Loucy (cell line): Measurements from ENCODE around the gene MUC20.

Experiments used
- H2AFZ ChIP-seq: fragments of 200-600 bp; sonication (generic); 2 replicates; pipeline ENCODE4 v1.6.0; 2016; ENCODE audit warnings: antibody characterized with exemption, mild to moderate bottlenecking, low read length, moderate library complexity
- H3F3A ChIP-seq: fragments of 200-600 bp; 2 replicates; pipeline ENCODE4 v1.6.0; 2016; ENCODE audit warnings: antibody characterized with exemption, low read depth, mild to moderate bottlenecking
- H3K27me3 ChIP-seq: fragments of 200-600 bp; sonication (generic); 2 replicates; pipeline ENCODE4 v1.6.1; 2014; ENCODE audit warnings: low read length, mild to moderate bottlenecking; ENCODE audit not compliant: insufficient read depth, poor library complexity, severe bottlenecking
- H3K36me3 ChIP-seq: fragments of 200-600 bp; sonication (generic); 2 replicates; pipeline ENCODE4 v1.6.1; 2016; ENCODE audit warnings: low read length; ENCODE audit not compliant: insufficient read depth
- H3K4me1 ChIP-seq: fragments of 200-600 bp; sonication (generic); 2 replicates; pipeline ENCODE4 v1.5.1; 2014; ENCODE audit warnings: low read length, mild to moderate bottlenecking; ENCODE audit not compliant: insufficient read depth, poor library complexity, severe bottlenecking
- H3K4me2 ChIP-seq: fragments of 200-600 bp; sonication (generic); 2 replicates; pipeline ENCODE4 v1.6.0; 2014; ENCODE audit warnings: antibody characterized with exemption, low read length, low read depth, mild to moderate bottlenecking; ENCODE audit not compliant: poor library complexity, severe bottlenecking
- H3K4me3 ChIP-seq: fragments of 200-600 bp; sonication (generic); 2 replicates; pipeline ENCODE4 v1.5.1; 2014; ENCODE audit warnings: low read length, mild to moderate bottlenecking, mixed read lengths; ENCODE audit not compliant: poor library complexity, severe bottlenecking
- H3K79me2 ChIP-seq: fragments of 200-600 bp; sonication (generic); 2 replicates; pipeline ENCODE4 v1.6.1; 2014; ENCODE audit warnings: low read length; ENCODE audit not compliant: insufficient read depth
- H3K9ac ChIP-seq: fragments of 200-600 bp; sonication (generic); 2 replicates; pipeline ENCODE4 v1.6.0; 2014; ENCODE audit warnings: mild to moderate bottlenecking, low read depth, low read length, moderate library complexity; ENCODE audit not compliant: poor library complexity, severe bottlenecking
- H3K9me2 ChIP-seq: fragments of 200-600 bp; sonication (generic); replicated peaks from 2 replicates; pipeline ENCODE4 v1.6.1; 2016; ENCODE audit warnings: low read depth, low read length, mixed read lengths
- H3K9me3 ChIP-seq: fragments of 200-600 bp; sonication (generic); 2 replicates; pipeline ENCODE4 v1.6.1; 2014; ENCODE audit warnings: mild to moderate bottlenecking, antibody characterized with exemption, low read length, low read depth; ENCODE audit not compliant: insufficient read depth
- H4K20me1 ChIP-seq: fragments of 200-600 bp; sonication (generic); 2 replicates; pipeline ENCODE4 v1.6.0; 2014; ENCODE audit warnings: antibody characterized with exemption, low read length, mild to moderate bottlenecking; ENCODE audit not compliant: insufficient read depth, poor library complexity, severe bottlenecking
- EZH2phosphoT487 ChIP-seq: fragments of 200-600 bp; IDR thresholded peaks from 2 replicates; pipeline ENCODE4 v1.6.1; 2018; ENCODE audit warnings: antibody characterized with exemption, mild to moderate bottlenecking, moderate library complexity, borderline replicate concordance
- TF ChIP-seq, protein P1 (sequence below): fragments of 200-600 bp; sonication (generic); conservative IDR thresholded peaks from 2 replicates; pipeline ENCODE4 v1.5.1; 2014; ENCODE audit warnings: mild to moderate bottlenecking, antibody characterized with exemption, low read length

MUC20 gene

DNA sequence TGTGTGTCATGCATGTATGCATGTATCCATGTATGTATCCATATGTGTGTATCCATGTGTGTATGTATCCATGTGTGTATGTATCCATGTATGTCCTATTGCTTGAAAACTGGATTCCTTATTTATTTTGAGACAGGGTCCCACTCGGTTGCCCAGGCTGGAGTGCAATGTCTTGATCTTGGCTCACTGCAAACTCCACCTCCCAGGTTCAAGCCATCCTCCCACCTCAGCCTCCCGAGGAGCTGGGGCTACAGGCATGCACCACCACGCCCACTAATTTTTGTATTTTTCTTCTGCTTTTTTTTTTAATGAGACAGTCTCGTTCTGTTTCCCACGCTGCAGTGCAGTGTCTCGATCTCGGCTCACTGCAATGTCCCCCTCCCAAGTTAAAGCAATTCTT, 34.1 kb downstream of the MUC20 start:
- H3K27me3 ChIP-seq: no peaks in the 10 kb centered on the region
- no peaks in the 10 kb centered on the region for H4K20me1 ChIP-seq
- H3K9me2 ChIP-seq: no peaks in the 10 kb centered on the region
- H3K4me3 ChIP-seq: no peak overlapping the region
- no peak overlapping the region for H3K9ac ChIP-seq
- H3F3A ChIP-seq: no peaks in the 10 kb centered on the region
- no peaks in the 10 kb centered on the region for H3K9me3 ChIP-seq
- no peaks in the 10 kb centered on the region for H3K79me2 ChIP-seq
- no peaks in the 10 kb centered on the region for H3K36me3 ChIP-seq
- H3K4me1 ChIP-seq: peaks cover 3% of the 10 kb centered on the region
- no peak overlapping the region for H2AFZ ChIP-seq
- no peak for TF ChIP-seq EZH2phosphoT487
- H3K4me2 ChIP-seq: no peak overlapping the region

DNA sequence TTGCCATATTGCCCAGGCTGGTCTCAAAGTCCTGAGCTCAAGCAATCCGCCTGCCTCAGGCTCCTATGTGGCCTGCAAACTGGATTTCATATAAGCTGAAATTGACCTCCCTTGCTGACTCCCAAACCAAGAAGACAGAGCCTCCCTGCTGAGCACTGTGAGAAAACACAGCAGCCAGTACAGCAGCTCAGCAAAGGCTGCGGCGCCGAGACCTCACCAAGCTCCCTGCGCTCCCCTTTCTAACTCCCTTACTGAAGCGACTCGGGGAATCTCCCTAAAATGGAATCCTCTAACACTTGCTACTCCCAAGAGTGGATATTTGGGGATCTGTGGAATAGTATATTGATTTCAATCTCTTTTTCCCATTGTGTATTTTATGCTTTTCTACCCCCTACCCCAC, 34.6 kb downstream of the MUC20 start:
- TF ChIP-seq EZH2phosphoT487: no peak
- TF ChIP-seq, protein P1, sequence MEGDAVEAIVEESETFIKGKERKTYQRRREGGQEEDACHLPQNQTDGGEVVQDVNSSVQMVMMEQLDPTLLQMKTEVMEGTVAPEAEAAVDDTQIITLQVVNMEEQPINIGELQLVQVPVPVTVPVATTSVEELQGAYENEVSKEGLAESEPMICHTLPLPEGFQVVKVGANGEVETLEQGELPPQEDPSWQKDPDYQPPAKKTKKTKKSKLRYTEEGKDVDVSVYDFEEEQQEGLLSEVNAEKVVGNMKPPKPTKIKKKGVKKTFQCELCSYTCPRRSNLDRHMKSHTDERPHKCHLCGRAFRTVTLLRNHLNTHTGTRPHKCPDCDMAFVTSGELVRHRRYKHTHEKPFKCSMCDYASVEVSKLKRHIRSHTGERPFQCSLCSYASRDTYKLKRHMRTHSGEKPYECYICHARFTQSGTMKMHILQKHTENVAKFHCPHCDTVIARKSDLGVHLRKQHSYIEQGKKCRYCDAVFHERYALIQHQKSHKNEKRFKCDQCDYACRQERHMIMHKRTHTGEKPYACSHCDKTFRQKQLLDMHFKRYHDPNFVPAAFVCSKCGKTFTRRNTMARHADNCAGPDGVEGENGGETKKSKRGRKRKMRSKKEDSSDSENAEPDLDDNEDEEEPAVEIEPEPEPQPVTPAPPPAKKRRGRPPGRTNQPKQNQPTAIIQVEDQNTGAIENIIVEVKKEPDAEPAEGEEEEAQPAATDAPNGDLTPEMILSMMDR: no peak
- Histone ChIP-seq H3F3A (no peaks in the 10 kb centered on the region), H3K79me2 (no peaks in the 10 kb centered on the region), H3K4me3 (no peak overlapping the region), H4K20me1 (no peaks in the 10 kb centered on the region), H3K4me2 (no peak overlapping the region), H3K36me3 (no peaks in the 10 kb centered on the region), H2AFZ (no peak overlapping the region), H3K9ac (no peak overlapping the region), H3K4me1 (peaks cover 3% of the 10 kb centered on the region), H3K27me3 (no peaks in the 10 kb centered on the region), H3K9me3 (no peaks in the 10 kb centered on the region), H3K9me2 (no peaks in the 10 kb centered on the region)

DNA sequence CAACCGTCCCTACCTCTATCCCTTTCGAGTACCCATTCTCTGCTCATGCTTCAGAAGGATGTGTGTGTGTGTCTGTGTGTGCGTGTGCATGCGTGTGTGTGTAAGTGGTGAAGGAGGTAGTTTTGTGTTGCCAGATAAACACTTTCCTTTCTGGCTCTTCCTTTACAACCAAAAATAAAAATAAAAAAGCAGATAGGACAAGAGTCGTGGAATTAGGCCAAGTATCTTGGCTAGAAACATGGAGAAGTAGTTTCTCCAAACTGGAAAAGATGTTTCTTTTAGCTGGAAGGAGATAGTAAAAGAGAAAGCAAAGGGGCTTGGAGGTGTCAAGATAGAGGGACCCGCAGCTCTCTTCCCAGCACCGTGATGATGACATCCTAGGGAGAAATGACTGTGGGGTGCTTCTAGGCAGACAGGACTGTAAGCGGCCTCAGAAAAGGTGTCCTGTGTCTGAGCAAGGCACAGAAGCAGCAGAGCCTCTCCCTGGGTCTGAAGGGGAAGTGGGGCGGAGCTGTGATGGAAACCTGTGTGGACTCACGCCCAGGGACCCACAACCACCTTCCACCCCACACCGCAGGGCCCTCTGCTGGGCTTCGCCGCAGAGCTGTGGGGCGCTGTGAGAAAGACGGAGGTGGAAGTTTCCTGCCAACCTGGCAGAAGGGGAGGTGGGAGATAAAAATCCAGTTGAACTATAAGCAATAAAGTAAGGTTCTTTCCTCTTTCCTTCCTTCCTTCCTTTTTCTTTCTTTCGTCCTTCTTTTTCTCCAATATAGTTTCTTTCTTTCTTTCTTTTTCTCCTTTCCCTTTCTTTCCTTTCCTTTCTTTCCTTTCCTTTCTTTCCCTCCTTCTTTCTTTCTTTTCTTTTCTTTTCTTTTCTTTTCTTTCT, 35.3 kb downstream of the MUC20 start:
- Histone ChIP-seq H4K20me1 (no peaks in the 10 kb centered on the region), H3K9me2 (no peaks in the 10 kb centered on the region), H3K9ac (no peak overlapping the region), H3K36me3 (no peaks in the 10 kb centered on the region), H2AFZ (no peak overlapping the region), H3K4me1 (peaks cover 3% of the 10 kb centered on the region), H3K4me3 (no peak overlapping the region), H3K79me2 (no peaks in the 10 kb centered on the region), H3K27me3 (no peaks in the 10 kb centered on the region), H3F3A (no peaks in the 10 kb centered on the region), H3K9me3 (no peaks in the 10 kb centered on the region), H3K4me2 (no peak overlapping the region)
- TF ChIP-seq EZH2phosphoT487: no peak
- TF ChIP-seq, protein P1: no peak

DNA sequence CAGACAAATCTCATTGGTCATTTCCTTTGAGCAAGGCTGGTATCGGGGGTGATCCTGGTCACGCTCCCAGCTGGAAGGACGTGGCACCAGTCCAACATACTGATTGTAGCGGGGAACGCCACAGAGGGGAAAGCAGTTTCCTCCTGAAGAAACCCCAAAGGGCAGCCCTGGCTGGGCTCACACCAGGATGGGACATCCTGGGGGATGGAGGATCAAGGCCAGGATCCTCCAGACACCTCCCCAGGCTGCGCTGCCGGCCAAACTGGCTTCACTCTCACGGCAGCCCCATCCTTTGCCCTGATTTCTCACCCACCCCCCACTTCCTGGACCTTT, 36.6 kb downstream of the MUC20 start:
- TF ChIP-seq EZH2phosphoT487: no peak
- TF ChIP-seq, protein P1: no peak
- no peaks in the 10 kb centered on the region for H3K9me2 ChIP-seq
- H3K9ac ChIP-seq: no peak overlapping the region
- H3K4me1 ChIP-seq: peaks cover 3% of the 10 kb centered on the region
- H3K27me3 ChIP-seq: no peaks in the 10 kb centered on the region
- H2AFZ ChIP-seq: no peak overlapping the region
- no peaks in the 10 kb centered on the region for H3K36me3 ChIP-seq
- no peaks in the 10 kb centered on the region for H3F3A ChIP-seq
- no peak overlapping the region for H3K4me2 ChIP-seq
- no peak overlapping the region for H3K4me3 ChIP-seq
- H3K9me3 ChIP-seq: no peaks in the 10 kb centered on the region
- no peaks in the 10 kb centered on the region for H3K79me2 ChIP-seq
- H4K20me1 ChIP-seq: no peaks in the 10 kb centered on the region
